NT2/D1 (cell line): Measurements from ENCODE around the gene CD74.

Source experiments
- SUZ12 ChIP-seq: IDR thresholded peaks from 2 replicates; pipeline ENCODE4 v1.6.1; 2011; ENCODE audit not compliant: insufficient read length, insufficient read depth; ENCODE audit errors: extremely low read depth
- YY1 ChIP-seq: IDR thresholded peaks from 2 replicates; pipeline ENCODE4 v1.6.1; 2011; ENCODE audit not compliant: insufficient read length, insufficient read depth
- ZNF274 ChIP-seq: IDR thresholded peaks from 2 replicates; pipeline ENCODE4 v1.6.1; 2011; ENCODE audit warnings: mild to moderate bottlenecking, low read depth, low read length

DNA sequence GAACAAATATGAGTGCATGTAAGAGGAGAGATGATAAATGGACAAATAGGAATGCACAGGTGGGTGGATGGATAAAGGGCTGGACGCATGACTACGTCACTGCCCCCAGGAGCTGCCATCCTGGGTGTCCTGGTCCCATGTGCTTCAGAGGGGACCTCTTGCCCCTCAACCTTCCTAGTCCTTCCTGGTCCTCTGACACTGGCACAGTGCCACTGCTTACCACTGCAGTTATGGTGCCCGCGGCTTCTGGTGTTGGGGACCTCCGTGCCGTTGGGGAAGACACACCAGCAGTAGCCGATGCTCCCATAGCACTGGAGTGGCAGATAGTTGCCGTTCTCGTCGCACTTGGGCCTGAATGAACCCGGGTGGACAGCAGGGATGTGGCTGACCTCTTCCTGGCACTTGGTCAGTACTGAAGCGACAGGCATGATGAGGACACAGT lies 9.8 kb downstream of the CD74 start:
- TF ChIP-seq YY1 = no peak
- TF ChIP-seq ZNF274 = no peak
- no peak for TF ChIP-seq SUZ12
